HG03439 (cell line): ENCODE data around the gene INSIG2.

Experiments used
- ATAC-seq: cut with Tn5 transposase; IDR thresholded peaks from one replicate; pipeline ENCODE4 v1.9.1; 2021; ENCODE audit warnings: mild to moderate bottlenecking, moderate library complexity; ENCODE audit not compliant: unreplicated experiment

Gene INSIG2

DNA sequence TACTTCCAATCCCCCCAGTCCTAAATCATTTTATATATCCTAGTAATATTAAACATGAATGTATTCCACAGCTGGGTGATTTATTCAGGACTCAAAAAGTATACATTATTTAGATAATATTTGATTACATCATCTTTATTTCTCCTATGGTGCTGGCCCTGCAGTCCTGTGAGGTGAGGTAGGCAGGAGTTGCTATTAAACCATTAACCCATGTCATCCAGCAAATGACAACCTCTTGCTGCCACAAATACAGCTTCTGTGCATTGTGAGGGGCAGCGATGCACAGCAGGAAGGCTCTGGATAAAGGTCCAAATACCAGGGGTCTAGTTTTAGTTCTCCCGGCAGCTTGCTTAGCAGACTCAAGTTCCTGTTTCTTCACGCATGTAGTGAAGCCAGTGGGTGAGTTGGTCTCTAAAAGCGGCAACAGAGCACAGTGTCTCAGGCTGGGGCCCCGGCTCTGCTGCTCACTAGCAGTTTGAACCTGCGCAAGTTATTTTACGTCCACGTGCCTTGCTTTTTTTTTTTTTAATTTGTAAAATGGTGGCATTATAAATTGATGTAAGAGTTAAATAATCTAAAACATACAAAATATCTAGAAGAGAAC, 36.1 kb downstream of the INSIG2 start:
- ATAC-seq: no peak

DNA sequence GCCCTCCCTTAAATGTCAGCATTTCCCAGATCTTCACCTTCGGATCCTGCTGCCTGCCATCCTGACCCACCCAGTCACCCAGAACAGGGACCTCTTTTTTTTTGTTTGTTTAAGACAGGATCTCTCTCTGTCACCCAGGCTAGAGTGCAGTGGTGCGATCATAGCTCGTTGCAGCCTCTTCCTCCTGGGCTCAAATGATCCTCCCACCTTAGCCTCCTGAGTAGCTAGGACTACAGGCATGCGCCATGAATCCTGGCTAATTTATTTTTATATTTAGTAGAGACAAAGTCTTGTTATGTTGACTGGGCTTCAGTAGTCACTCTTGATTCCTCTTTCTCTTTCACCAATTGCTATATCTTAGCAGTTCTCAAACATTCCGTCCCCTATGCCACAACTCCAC, 39.0 kb downstream of the INSIG2 start:
- no peak for ATAC-seq

DNA sequence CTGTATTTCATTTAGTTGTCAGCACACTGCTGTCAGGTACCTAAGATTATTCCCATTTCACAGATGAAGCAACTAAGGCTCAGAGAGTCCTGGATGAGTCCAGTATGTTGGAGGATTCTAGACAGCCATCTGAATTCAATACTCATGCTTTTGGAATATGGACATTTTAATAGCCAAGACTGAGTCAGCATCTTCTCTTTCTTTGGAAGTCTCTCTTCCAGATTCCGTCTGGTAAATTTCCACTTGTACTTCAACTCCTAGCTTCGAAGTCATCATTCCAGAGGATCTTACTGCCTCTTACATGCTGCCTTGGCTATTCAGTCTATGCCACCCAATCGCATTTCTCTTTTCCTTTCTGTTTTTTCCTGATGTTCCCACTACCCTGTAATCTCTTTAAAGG, 40.6 kb downstream of the INSIG2 start:
- ATAC-seq: no peak

DNA sequence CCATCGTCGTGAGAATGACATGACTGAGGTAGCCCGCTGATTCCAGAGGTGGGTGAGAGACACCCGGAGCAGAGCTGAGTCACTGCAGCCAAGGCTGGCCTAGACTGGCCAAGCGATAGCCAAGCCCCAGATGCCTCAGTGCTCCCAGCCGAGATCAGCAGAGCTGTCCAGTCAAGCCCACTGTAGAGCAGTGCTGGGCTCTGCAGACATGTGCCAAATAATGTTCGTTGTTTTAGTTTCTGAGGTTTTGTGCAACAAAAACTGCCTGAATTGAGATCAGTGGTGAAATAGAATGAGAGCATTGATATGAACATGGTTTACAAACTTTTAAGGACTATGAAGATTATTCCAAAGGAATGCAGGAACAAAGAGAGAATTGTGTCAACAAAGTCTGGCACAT, 42.1 kb downstream of the INSIG2 start:
- no peak for ATAC-seq

DNA sequence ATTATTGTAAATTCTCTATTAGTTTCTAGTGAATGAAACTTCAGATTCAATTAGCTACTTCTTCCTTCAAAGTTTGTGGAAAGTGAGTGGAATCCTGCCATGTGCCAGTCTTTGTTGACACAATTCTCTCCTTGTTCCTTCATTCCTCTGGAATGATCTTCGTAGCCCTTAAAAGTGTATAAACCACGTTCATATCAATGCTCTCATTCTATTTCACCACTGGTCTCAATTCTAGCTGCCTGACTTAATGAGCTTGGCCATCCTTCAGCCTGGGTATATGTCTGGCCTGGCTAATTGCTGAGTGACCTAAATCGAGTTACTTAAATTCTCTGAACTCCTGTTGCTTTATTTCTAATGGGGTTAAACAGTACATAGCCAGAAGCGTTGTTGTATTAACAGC, 43.5 kb downstream of the INSIG2 start:
- ATAC-seq: no peak

DNA sequence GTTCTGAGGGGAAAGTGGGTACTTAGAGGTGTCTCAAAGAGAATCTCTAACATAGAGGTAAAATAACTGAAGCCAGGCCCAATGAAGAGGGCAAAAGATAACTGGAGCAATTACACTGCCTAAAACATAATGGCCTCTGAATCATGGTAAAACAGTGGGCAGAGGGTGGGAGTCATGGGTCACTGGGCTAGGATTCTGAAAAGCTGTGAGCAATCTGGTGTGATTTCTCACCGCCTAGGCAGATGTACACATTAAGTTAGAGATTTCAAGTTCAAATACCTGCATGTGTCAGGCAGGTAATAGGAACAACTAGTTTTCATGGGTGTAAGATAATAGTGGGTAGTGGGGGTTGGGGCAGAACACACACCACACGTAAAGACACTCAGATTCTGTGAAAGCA, 45.6 kb downstream of the INSIG2 start:
- no peak for ATAC-seq

DNA sequence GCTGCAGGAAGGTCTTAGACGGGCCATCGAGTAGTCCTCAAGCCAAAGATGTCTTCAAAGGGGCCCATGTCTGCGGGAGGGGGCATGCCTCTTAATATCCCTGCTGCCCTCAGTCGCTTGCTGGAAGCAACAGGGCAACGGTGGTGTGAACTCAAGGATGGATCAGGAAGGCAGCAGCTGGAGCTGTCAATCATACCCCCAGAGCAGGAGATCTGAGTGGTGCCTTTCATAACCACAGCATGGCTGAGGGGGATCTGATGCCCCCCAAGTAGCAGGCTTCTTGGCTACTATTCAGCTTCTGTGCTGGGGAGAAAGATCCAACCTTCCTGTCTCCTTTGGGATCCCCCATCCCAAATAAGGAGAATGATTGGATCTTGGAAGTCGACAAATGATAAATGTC, 46.4 kb downstream of the INSIG2 start:
- no peak for ATAC-seq

DNA sequence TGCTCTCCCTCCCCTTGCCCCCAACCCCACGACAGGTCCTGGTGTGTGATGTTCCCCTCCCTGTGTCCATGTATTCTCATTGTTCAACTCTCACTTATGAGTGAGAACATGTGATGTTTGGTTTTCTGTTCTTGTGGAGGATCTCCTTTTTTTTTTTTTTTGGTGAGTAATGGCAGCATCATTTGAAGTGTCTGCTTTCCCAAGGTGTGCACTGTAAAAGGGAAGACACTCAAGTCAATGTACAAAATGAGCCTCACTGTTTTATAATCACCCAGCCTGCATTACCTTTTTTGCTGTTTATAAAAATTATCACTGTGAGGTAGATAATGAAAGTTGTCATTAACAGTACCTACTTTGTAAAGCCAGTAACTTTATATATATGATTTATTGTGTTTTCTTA, 56.9 kb downstream of the INSIG2 start:
- no peak for ATAC-seq

DNA sequence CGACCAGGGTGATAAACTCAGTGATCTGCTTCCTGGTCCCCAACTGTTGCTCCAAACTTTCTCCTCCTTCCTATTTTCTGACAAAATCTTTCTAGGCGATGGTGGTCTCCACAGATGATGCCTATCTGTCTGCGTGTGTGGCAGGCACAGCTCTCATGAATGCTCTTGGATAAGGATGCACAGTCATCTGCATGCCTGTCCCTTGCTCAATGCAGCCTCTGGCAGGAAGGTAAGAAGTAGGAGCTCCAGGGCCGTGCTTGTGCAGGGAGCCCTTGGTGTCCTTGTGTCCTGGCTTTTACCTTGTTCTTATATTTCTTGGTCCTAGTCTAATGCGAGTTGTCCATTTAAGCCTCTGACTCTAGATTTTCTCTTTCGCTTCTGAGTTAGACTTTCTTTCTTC, 57.5 kb downstream of the INSIG2 start:
- ATAC-seq: no peak

DNA sequence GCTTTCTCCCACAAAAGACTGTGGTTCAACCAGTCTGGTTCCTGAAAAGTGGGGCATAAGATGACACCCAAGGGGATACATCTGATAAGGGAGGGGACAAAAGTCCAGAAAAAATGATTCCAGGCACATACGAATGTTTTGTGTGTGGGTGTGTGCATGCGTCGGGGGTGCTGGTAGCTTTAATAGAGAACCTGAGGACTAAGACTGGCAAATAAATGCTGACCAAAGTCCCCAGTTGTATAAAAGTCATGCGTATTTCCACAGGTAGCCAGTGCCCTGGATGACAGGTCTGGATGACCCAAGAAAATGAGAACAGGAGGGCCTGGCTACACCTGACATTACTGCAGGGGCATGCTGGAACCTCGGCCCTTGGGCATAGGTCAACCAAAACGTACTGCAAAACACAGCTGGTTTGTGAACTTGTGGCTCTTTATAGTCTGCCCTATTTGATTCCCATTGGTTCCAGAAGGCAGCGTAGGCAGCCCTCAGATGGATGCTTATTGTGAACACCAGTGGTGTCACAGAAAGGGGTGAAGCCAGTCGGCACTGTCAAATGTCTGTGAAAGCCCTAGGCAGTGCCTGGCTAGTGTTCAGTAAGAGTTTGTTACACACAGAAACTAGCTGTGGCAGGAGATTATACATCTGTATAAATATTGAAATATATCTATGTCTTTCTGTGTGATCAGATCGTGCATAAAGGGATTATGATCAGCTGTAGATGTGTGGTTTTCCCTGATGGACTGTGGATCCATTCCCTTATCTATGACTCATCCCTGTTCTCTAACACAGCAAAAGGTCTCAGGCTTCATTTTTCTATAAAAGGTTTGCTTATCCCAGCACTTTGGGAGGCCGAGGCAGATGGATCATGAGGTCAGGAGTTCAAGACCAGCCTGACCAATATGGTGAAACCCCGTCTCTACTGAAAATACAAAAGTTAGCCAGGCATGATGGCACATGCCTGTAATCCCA, 58.3 kb downstream of the INSIG2 start:
- no peak for ATAC-seq

DNA sequence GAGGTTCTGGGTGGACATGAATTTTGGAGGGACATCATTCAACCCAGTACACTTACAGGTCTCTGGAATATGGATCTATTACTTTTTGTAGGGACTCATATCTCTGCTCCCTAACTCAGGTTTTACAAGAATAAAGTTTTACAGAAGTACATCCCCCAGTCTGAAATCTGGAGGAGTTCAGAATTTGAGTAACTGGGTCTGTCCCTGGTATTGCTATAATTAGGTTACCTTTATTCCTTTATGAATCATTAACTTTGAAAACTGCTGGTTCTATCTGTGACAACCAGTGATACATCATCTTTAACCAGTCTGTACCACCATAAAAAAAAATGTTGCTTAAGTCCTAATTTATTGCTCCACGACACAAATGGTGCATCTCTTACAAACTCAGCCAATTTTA, 59.9 kb downstream of the INSIG2 start:
- peak; percentile 63 for ATAC-seq

DNA sequence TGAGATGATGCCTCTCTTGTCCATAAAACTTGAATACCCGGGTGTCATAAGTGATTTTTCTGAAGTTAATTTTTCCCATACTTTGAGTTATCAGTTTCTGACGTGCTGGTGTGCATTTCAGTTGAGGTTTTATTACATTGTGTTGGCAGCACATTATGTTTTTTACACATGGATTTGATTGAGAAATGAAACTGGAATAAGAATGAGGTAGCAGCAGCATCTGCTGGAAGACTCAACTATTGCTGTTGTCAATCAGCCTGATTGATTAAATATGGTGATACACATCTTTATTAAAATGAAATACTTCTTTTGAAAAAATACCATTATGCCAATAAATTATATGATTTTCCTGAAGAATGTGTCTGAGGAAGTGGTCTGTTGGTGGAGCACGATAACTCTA, 60.5 kb downstream of the INSIG2 start:
- no peak for ATAC-seq

DNA sequence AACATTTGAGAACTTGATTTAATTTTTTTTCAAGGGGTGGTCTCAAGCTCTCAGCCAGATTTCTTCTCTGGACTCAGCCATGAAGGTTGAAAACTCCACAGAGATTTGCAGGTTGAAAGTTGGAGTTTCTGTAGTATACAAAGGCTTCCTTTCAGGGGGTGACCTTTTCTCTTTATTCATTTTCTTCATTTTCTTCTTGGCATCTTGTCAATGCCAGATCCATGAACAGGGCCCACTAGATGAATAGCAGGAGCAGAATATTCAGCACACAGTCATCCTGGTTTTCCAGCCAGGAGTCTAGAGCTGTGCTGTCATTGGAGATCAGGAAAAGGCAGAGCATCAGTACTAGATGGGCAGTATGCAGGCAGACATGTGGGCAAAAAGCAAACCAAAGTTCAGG, 62.0 kb downstream of the INSIG2 start:
- ATAC-seq: no peak

DNA sequence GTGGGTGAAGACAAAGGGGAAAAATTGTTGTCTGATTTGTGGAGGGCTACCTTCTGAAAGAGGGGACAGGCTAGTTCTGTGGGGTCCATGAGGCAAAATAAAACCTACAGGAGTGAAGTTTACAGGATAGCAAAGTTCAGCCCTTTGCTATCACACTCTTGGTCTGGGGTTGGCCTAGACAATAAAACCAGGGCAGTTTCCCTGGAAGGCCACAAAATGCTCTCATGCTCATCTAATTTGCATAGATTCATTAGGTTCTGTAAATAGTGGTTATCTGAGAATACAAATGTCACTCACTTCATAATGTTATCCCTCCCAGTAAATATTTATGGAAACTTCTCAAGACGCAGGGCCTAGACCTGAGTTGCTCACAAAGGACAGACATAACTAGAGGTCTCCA, 63.6 kb downstream of the INSIG2 start:
- ATAC-seq: no peak

DNA sequence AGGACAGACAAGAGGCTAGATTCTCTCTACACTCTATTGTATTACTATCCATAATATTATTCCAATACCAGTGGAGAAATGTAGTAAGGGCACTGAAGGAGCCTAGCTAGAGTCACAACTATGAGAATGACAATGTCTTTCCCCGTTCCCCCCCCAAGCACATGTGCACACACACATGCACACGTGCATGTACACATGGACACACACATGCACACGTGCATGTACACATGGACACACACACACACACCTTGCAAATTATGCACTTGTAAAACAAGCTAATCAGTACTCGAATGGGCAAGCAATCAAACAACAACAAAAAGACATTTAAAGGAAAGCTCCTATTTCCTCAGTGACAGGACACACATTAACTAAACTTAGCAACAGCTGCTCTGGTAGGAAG, 65.2 kb downstream of the INSIG2 start:
- ATAC-seq: no peak

DNA sequence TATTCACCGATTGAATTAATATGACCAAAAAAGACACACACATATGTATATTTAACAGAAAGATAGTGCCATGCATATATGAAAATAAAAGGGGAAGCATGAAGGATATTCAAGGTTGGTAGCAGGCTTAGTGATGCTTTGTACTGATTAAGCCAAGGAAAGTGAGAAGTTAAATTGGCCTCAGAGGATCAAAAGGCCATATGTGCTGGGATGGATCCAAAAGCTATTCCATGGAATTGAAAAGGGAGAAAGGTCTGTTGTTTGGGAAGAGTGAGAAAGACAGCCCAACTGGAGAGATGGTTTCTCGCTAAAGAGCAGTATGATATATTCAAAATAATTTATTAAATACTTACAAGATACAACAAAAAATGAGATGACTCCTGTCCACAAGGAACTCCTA, 65.9 kb downstream of the INSIG2 start:
- ATAC-seq: no peak
